Measurements from ENCODE around the gene PRDX4.

PRDX4 gene

DNA sequence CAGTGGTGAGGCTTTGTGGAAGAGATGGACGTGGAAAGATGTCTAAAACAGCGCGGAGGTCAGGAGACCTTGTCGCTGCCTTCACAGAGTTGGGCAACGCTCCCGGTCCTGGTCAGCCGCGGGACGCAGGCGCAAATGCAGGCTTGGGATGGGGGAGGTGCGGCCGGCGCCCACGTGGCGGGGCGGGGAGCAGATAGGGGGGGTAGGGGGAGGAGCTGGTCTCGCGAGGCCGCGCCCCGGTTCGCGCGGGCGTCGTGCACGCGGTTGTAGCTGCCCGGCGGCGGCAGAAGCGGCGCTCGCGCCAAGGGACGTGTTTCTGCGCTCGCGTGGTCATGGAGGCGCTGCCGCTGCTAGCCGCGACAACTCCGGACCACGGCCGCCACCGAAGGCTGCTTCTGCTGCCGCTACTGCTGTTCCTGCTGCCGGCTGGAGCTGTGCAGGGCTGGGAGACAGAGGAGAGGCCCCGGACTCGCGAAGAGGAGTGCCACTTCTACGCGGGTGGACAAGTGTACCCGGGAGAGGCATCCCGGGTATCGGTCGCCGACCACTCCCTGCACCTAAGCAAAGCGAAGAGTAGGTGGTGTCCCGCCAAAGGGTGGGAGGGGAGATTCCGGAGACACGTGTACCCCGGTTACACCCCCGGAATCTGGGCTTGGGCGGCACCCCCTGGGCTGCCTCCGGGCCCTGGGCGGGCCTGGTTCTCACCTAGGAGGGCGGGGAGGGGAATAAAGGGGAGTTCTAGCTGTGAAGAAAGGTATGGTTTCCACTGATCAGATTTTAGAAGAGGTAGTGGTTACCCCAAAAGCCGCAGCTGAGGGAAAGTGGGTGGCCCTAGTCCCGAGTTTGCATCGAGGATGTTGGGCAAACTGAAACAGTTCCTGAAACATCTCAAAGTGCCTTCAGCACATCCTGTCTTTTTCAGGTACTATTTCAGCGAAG, at the start of gene PRDX4 (continued):
- TF ChIP-seq, protein P1, sequence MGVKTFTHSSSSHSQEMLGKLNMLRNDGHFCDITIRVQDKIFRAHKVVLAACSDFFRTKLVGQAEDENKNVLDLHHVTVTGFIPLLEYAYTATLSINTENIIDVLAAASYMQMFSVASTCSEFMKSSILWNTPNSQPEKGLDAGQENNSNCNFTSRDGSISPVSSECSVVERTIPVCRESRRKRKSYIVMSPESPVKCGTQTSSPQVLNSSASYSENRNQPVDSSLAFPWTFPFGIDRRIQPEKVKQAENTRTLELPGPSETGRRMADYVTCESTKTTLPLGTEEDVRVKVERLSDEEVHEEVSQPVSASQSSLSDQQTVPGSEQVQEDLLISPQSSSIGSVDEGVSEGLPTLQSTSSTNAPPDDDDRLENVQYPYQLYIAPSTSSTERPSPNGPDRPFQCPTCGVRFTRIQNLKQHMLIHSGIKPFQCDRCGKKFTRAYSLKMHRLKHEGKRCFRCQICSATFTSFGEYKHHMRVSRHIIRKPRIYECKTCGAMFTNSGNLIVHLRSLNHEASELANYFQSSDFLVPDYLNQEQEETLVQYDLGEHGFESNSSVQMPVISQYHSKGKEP (tag by site-specific recombination; IDR thresholded peaks at IDR 0.05): no peak
- TF ChIP-seq ZNF792 (tag by site-specific recombination; IDR thresholded peaks at IDR 0.05): no peak
- no peak for TF ChIP-seq ZBTB6 (tag by site-specific recombination; IDR thresholded peaks at IDR 0.05)
- no peak for TF ChIP-seq ZNF544 (tag by site-specific recombination; IDR thresholded peaks at IDR 0.05)
- TF ChIP-seq YY2 (tag by site-specific recombination; IDR thresholded peaks at IDR 0.05): no peak
- no peak for TF ChIP-seq ZNF211 (tag by site-specific recombination; IDR thresholded peaks at IDR 0.05; ENCODE audit: low read depth)
- no peak for TF ChIP-seq ZNF707 (tag by site-specific recombination; IDR thresholded peaks at IDR 0.05)
- TF ChIP-seq ZNF10 (tag by site-specific recombination; IDR thresholded peaks at IDR 0.05): no peak
- TF ChIP-seq ZNF404 (tag by site-specific recombination; IDR thresholded peaks at IDR 0.05): no peak
- no peak for TF ChIP-seq ZNF623 (tag by site-specific recombination; IDR thresholded peaks at IDR 0.05)
- TF ChIP-seq ZFHX2 (tag by site-specific recombination; conservative IDR thresholded peaks at IDR 0.05): peak; percentile 73
- TF ChIP-seq ZEB2 (tag by site-specific recombination; IDR thresholded peaks at IDR 0.05): peak; percentile 67; the same call in 1 of the 2 replicates
- TF ChIP-seq TRIM28 (IDR thresholded peaks at IDR 0.05; ENCODE audit: borderline replicate concordance, low read length): no peak
- TF ChIP-seq ZNF266 (tag by site-specific recombination; IDR thresholded peaks at IDR 0.05; ENCODE audit: low read depth): no peak
- TF ChIP-seq, protein P2, sequence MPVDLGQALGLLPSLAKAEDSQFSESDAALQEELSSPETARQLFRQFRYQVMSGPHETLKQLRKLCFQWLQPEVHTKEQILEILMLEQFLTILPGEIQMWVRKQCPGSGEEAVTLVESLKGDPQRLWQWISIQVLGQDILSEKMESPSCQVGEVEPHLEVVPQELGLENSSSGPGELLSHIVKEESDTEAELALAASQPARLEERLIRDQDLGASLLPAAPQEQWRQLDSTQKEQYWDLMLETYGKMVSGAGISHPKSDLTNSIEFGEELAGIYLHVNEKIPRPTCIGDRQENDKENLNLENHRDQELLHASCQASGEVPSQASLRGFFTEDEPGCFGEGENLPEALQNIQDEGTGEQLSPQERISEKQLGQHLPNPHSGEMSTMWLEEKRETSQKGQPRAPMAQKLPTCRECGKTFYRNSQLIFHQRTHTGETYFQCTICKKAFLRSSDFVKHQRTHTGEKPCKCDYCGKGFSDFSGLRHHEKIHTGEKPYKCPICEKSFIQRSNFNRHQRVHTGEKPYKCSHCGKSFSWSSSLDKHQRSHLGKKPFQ (tag by site-specific recombination; IDR thresholded peaks at IDR 0.05): no peak
- TF ChIP-seq ZNF335 (tag by site-specific recombination; conservative IDR thresholded peaks at IDR 0.05): peak; percentile 71
- TF ChIP-seq ZNF114 (tag by site-specific recombination; IDR thresholded peaks at IDR 0.05): no peak
- 0 out of 2 replicates have a peak, but pooled peaks have one; percentile 38 for TF ChIP-seq ZNF660 (tag by site-specific recombination; IDR thresholded peaks at IDR 0.05)
- 0 out of 2 replicates have a peak, but pooled peaks have one; percentile 5 for TF ChIP-seq SP2 (tag by site-specific recombination; IDR thresholded peaks at IDR 0.05)
- no peak for TF ChIP-seq ZNF354C (tag by site-specific recombination; IDR thresholded peaks at IDR 0.05; ENCODE audit: borderline replicate concordance, low read depth)
- TF ChIP-seq ZBTB20 (tag by site-specific recombination; IDR thresholded peaks at IDR 0.05): peak; percentile 69
- no peak for TF ChIP-seq SETDB1 (IDR thresholded peaks at IDR 0.05; ENCODE audit: insufficient read length, low read length)
- no peak for TF ChIP-seq ZNF514 (tag by site-specific recombination; IDR thresholded peaks at IDR 0.05)
- 0 out of 2 replicates have a peak, but pooled peaks have one; percentile 25 for TF ChIP-seq ZNF629 (tag by site-specific recombination; IDR thresholded peaks at IDR 0.05)
- TF ChIP-seq, protein P3, sequence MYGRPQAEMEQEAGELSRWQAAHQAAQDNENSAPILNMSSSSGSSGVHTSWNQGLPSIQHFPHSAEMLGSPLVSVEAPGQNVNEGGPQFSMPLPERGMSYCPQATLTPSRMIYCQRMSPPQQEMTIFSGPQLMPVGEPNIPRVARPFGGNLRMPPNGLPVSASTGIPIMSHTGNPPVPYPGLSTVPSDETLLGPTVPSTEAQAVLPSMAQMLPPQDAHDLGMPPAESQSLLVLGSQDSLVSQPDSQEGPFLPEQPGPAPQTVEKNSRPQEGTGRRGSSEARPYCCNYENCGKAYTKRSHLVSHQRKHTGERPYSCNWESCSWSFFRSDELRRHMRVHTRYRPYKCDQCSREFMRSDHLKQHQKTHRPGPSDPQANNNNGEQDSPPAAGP (tag by site-specific recombination; IDR thresholded peaks at IDR 0.05): peak; percentile 70
- no peak for TF ChIP-seq REPIN1 (tag by site-specific recombination; IDR thresholded peaks at IDR 0.05; ENCODE audit: low read depth)
- TF ChIP-seq, protein P4, sequence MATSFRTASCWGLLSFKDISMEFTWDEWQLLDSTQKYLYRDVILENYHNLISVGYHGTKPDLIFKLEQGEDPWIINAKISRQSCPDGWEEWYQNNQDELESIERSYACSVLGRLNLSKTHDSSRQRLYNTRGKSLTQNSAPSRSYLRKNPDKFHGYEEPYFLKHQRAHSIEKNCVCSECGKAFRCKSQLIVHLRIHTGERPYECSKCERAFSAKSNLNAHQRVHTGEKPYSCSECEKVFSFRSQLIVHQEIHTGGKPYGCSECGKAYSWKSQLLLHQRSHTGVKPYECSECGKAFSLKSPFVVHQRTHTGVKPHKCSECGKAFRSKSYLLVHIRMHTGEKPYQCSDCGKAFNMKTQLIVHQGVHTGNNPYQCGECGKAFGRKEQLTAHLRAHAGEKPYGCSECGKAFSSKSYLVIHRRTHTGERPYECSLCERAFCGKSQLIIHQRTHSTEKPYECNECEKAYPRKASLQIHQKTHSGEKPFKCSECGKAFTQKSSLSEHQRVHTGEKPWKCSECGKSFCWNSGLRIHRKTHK (tag by site-specific recombination; IDR thresholded peaks at IDR 0.05): no peak
- TF ChIP-seq ZNF426 (tag by site-specific recombination; IDR thresholded peaks at IDR 0.05): no peak
- no peak for TF ChIP-seq IKZF3 (tag by site-specific recombination; IDR thresholded peaks at IDR 0.05)
- TF ChIP-seq, protein P5, sequence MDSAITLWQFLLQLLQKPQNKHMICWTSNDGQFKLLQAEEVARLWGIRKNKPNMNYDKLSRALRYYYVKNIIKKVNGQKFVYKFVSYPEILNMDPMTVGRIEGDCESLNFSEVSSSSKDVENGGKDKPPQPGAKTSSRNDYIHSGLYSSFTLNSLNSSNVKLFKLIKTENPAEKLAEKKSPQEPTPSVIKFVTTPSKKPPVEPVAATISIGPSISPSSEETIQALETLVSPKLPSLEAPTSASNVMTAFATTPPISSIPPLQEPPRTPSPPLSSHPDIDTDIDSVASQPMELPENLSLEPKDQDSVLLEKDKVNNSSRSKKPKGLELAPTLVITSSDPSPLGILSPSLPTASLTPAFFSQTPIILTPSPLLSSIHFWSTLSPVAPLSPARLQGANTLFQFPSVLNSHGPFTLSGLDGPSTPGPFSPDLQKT (IDR thresholded peaks at IDR 0.05; ENCODE audit: borderline replicate concordance, low read depth, low read length): no peak
- peak; percentile 48; the same call in 1 of the 2 replicates for TF ChIP-seq ZNF610 (tag by site-specific recombination; IDR thresholded peaks at IDR 0.05; ENCODE audit: borderline replicate concordance)
- no peak for TF ChIP-seq ZSCAN16 (tag by site-specific recombination; IDR thresholded peaks at IDR 0.05)

Data from HEK293 (cell line).